NCI-H526 treated with DMSO at 0.1 percent for 48 hours (cell line): Measurements from ENCODE around the gene RASL10A.
A peak's percentile ranks its signal among the peaks of the same experiment; 100 is the strongest.

ENCODE experiments used
- DNase-seq: peaks from one replicate; lab custom pipeline; 2025; lab: John Stamatoyannopoulos, UW

Gene RASL10A

GRCh38 chr22:29268511-29269229 is 46.8 kb downstream of the RASL10A start:
- DNase-seq, result no peak

DNA sequence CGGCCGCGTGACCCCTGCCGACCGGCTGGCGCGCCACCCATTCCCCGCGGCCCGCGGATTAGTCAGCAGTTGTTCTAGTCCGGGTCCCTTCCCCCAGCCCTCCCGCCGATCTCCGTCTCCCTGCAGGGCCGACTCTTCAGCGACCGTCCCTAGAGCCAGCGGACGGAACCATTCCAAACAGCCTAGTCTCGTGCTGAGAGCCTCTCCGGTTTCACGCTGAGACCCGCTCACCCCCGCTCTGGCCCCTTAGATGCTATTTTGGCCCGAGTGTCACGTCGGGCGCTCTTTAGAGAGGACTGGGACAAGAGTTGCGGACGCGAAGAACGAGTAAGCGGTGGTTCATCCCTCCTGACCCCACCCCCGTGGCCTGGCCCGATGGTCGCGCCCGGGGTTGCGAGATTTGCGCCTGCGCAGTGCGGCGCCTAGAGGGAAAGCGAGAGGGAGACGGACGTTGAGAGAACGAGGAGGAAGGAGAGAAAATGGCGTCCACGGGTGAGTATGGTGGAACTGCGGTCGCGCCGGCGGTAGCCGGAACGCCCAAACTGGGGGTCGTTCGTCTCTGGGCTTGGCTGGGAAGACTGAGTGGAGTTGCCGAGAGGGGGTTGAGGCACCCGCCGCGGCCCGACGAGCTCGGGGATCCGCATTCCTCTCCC is 47.5 kb downstream of the RASL10A start, which contains the start of the genes EWSR1 and RHBDD3:
EWSR1 (plus strand) TSS at position 411 of the 653 bp plus-strand sequence; CDS start at position 480, 69 bp downstream.
RHBDD3 (minus strand) TSS at position 124 of the 653 bp plus-strand sequence. CDS start 2,355 bp downstream, outside the sequence.
- DNase-seq, result peak; percentile 81

DNA sequence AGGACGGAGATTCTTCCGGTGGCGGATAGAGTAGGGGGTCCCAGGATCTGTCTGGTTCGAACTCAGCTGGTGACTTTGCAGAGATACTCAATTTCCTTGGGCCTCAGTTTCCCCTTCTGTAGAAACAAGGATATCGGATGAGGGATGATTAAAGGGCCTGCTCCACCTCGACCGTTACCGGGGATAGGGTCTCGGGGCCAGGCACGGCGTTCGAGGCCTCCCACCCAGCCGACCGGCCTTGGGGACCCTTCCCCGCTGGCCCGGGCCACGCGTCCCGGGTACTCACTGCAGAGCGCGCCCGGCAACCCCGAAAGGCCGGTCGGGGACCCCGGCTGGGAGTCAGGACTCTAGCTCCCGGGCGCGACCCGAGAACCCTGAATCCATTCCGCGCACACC is 48.0 kb downstream of the RASL10A start:
- no peak for DNase-seq

DNA sequence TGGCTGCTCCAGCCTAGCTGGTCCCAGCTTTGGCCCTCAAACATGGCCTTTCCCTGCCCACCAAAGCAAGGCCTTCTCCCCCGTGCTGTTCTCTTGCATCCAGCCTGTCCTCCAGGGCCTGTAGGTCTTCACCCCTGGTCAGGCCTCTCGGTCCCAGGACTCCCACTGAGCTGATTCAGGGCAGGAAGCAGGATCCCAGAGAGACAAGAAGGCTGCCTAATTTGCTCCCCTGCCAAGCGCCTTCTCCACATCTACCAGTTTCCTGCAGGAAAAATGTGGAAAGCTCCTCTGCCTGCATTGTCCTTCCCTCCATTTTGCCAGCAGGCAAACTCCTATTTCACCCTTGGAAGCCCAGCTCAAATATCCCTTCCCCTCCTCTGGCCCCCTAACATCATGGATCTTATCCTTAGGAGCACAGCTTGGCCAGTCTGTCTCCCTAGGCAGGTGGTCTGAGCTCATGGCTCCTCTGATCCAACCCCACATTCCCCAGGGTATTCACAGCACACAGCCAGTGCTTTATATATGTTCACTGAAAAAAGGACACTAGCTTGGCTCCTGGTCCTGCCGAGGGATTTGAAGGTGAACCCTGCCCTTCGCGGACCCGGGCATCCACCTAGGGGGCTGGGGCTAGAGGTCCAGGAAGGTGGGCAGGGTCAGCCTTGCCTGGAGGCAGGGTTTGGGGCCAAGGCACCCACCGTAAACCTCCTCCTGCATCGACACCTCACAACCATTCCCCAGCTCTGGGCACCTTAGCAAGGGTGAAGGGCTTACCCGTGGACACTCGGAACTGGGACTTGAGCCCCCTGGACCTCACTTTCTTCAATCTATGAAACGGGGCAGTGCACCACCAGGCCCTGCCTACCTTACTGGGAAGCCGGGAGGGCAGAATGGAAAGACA is 48.7 kb downstream of the RASL10A start:
- DNase-seq, result no peak

DNA sequence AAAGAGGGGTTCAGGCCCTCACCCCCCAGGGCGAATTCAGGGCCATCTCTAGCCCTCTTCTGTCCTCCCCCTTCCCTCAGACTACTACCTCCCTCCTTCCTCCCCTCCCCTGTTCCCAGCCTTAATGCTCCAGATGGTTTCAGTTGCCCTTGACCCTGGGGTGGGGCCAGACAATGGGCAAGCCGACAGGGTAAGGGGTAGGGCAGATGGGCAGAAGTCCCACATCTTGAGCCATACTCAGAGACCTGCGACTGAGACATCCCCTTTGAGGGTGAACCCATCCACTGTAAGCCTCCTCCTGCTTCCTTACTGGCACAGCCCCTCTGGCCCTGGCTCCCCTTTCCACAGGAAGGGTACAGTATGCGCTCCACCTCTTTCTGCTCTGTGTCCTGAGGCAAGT is 49.6 kb downstream of the RASL10A start:
- no peak for DNase-seq

DNA sequence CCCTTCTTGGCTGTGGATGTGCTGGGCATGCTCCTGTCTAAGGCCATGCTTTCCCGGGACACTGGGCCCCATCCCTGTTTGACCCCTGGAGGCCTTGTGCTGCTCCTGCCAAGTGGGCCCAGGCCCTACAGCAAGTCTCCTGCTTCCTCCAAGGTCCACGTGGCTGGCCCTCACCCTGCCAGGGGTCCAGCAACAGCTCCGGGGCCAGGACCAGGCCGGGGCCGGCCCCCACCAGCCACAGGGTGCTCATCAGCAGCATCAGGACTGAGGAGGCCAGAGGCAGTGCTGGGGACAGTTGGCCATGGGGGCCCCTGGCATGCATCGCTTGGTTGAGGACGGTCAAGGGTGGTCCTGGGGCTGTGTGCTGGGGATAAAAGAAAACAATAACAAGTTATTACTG is 50.2 kb downstream of the RASL10A start:
- DNase-seq, result no peak

- DNase-seq, result no peak
Observed at GRCh38 chr22:29263791-29264276, 51.7 kb downstream of the RASL10A start.
